CD14-positive monocyte (primary cell): ENCODE data around the gene RNASE12. TPM values are rescaled to one million over a fixed set of nuclear protein-coding genes. Genes with fewer than 3 reads are reported as not detected.

Experiments
- DNase-seq, 3 donors: peaks; one replicate each; pipeline ENCODE4 v3.0.0-alpha.2; 2011 to 2022
- H2AFZ ChIP-seq: 2 replicates; pipeline ENCODE4 v1.6.0; 2012; ENCODE audit warnings: mild to moderate bottlenecking, low read depth, low read length, inconsistent platforms; ENCODE audit not compliant: insufficient read depth, poor library complexity, severe bottlenecking
- H3K27ac ChIP-seq, 2 donors: 1 replicate in 1 of 2; 2 replicates in 1 of 2; pipeline ENCODE4 v1.5.1; 2012 to 2013; ENCODE audit warnings: low read length in 2 of 2, control low read depth in 1 of 2, inconsistent platforms in 1 of 2, low read depth in 1 of 2, mild to moderate bottlenecking in 1 of 2
- H3K27me3 ChIP-seq, 2 donors: one replicate each; pipeline versions ENCODE4 v1.6.0 to v1.6.1; 2011 to 2013; ENCODE audit warnings: low read length in 2 of 2; ENCODE audit not compliant: control insufficient read depth in 2 of 2, insufficient read depth in 2 of 2
- H3K36me3 ChIP-seq, 2 donors: replicated peaks in 1 of 2; 1 replicate in 1 of 2; 2 replicates in 1 of 2; pipeline versions ENCODE4 v1.5.1 to v1.6.1; 2012 to 2013; ENCODE audit warnings: low read length in 2 of 2, control low read depth in 1 of 2, inconsistent platforms in 1 of 2, mild to moderate bottlenecking in 1 of 2; ENCODE audit not compliant: insufficient read depth in 2 of 2, control insufficient read depth in 1 of 2
- H3K4me1 ChIP-seq, 2 donors: 1 replicate in 1 of 2; 2 replicates in 1 of 2; pipeline versions ENCODE4 v1.5.1 to v1.6.1; 2012 to 2013; ENCODE audit warnings: low read length in 2 of 2, control low read depth in 1 of 2, inconsistent platforms in 1 of 2, mild to moderate bottlenecking in 1 of 2, moderate library complexity in 1 of 2; ENCODE audit not compliant: insufficient read depth in 2 of 2, control insufficient read depth in 1 of 2
- H3K4me2 ChIP-seq: replicated peaks from 2 replicates; pipeline ENCODE3; 2012; ENCODE audit warnings: low read length, moderate library complexity, mild to moderate bottlenecking; ENCODE audit not compliant: poor library complexity, severe bottlenecking; ENCODE audit errors: extremely low read depth
- H3K4me3 ChIP-seq, 3 experiments: fragments of 200-600 bp in 1 of 3; sonication (generic) in 1 of 3; replicated peaks in 1 of 3; 1 replicate in 2 of 3; 2 replicates in 1 of 3; pipeline ENCODE4 v1.5.1; 2011 to 2013; ENCODE audit warnings: low read length in 3 of 3, mild to moderate bottlenecking in 3 of 3, control low read depth in 2 of 3, low read depth in 2 of 3, inconsistent platforms in 1 of 3, moderate library complexity in 1 of 3
- H3K79me2 ChIP-seq: 2 replicates; pipeline ENCODE4 v1.6.0; 2012; ENCODE audit warnings: mild to moderate bottlenecking, control low read depth, inconsistent platforms, low read length, moderate library complexity; ENCODE audit not compliant: insufficient read depth
- H3K9ac ChIP-seq: 2 replicates; pipeline ENCODE4 v1.6.0; 2017; ENCODE audit warnings: low read length, mild to moderate bottlenecking; ENCODE audit not compliant: insufficient read depth, poor library complexity, severe bottlenecking
- H3K9me3 ChIP-seq, 2 donors: replicated peaks in 1 of 2; 1 replicate in 1 of 2; 2 replicates in 1 of 2; pipeline versions ENCODE4 v1.5.1 to v1.6.1; 2012 to 2013; ENCODE audit warnings: low read length in 2 of 2, control low read depth in 1 of 2; ENCODE audit not compliant: control insufficient read depth in 1 of 2, insufficient read depth in 1 of 2
- H4K20me1 ChIP-seq: 2 replicates; pipeline ENCODE4 v1.6.0; 2012; ENCODE audit warnings: mild to moderate bottlenecking, low read length, control low read depth, moderate library complexity; ENCODE audit not compliant: insufficient read depth
- H3K27ac Mint-ChIP-seq, 7 donors: one replicate each; pipeline ENCODE4 v1.8.0; 2020; ENCODE audit warnings: mild to moderate bottlenecking in 7 of 7, mixed read lengths in 7 of 7, moderate library complexity in 6 of 7, inconsistent platforms in 2 of 7
- H3K27me3 Mint-ChIP-seq, 3 donors: one replicate each; pipeline ENCODE4 v1.8.0; 2021 to 2022; ENCODE audit warnings: low read depth in 3 of 3, mild to moderate bottlenecking in 3 of 3, mixed read lengths in 3 of 3, moderate library complexity in 3 of 3, inconsistent platforms in 1 of 3
- H3K36me3 Mint-ChIP-seq, 2 donors: one replicate each; pipeline ENCODE4 v1.8.0; 2020; ENCODE audit warnings: mixed read lengths in 2 of 2, inconsistent platforms in 1 of 2, mild to moderate bottlenecking in 1 of 2
- H3K4me1 Mint-ChIP-seq: one replicate; pipeline ENCODE4 v1.8.0; 2020; ENCODE audit warnings: mild to moderate bottlenecking, mixed read lengths
- H3K4me3 Mint-ChIP-seq, 2 donors: one replicate each; pipeline ENCODE4 v1.8.0; 2020; ENCODE audit warnings: mild to moderate bottlenecking in 2 of 2, mixed read lengths in 2 of 2, moderate library complexity in 1 of 2
- H3K9me3 Mint-ChIP-seq, 7 donors: one replicate each; pipeline ENCODE4 v1.8.0; 2020 to 2022; ENCODE audit warnings: mixed read lengths in 7 of 7, mild to moderate bottlenecking in 6 of 7, moderate library complexity in 6 of 7, inconsistent platforms in 2 of 7
- CTCF ChIP-seq: fragments of 200-600 bp; IDR thresholded peaks from one replicate; pipeline ENCODE4 v1.8.0; 2022; ENCODE audit warnings: antibody characterized with exemption, mild to moderate bottlenecking
- WGBS: methylation state at CpG from one replicate; pipeline ENCODE4 v1.1.5; 2013; ENCODE audit warnings: missing lambda C conversion rate; ENCODE audit not compliant: insufficient coverage; 5-methylcytosine and 5-hydroxymethylcytosine counted together
- intact Hi-C, 2 donors: fragments of 100-400 bp; cut with micrococcal nuclease; formaldehyde crosslinking; loops; one replicate each; pipeline versions ENCODE4 v1.15.0 to v1.15.1; 2023
- polyA minus RNA-seq: library from RNA; depleted of rRNA, polyadenylated mRNA; stranded (reverse); fragments of >200 nt; gene quantifications from 2 replicates; pipeline ENCODE4 v1.2.3, GENCODE V29; 2012
- polyA plus RNA-seq, 3 donors: library from polyadenylated mRNA; depleted of rRNA in 1 of 3; unstranded in 2 of 3; stranded (reverse) in 1 of 3; fragments of 300-500 nt in 2 of 3; fragments of >200 nt in 1 of 3; fragmentation: Illumina TruSeq in 2 of 3; gene quantifications; 1 replicate in 2 of 3; 2 replicates in 1 of 3; pipeline ENCODE4 v1.2.3, GENCODE V29; 2012 to 2021
- total RNA-seq, 12 experiments: library from RNA in 1 of 12; stranded (reverse) in 1 of 12; fragments of 120-200 nt in 1 of 12; gene quantifications; one replicate each; pipeline ENCODE4 v1.2.4 and lab custom pipeline; 2013 to 2026; ENCODE audit warnings: mixed read lengths in 6 of 12, inconsistent platforms in 1 of 12

Gene RNASE12
- total RNA-seq (2013), result not detected
- polyA plus RNA-seq (not detected), polyA minus RNA-seq (not detected in 2 replicates), total RNA-seq (lab: John Stamatoyannopoulos, UW) (0 reads per million in 11 experiments)

GRCh38 chr14:20591235-20591634 is at the start of gene RNASE12:
Gene RNASE12 (minus strand): TSS chr14:20591376. CDS start chr14:20590723, 653 bp downstream.
- Histone ChIP-seq H3K27me3 (no peaks in the 10 kb centered on the region), H3K4me2 (no peak within 1 kb of the TSS), H2AFZ (no peak within 1 kb of the TSS), H3K9me3 (no peaks in the 10 kb centered on the region), H3K36me3 (no peaks in the 10 kb centered on the region), H4K20me1 (no peaks in the 10 kb centered on the region), H3K27ac (no peak within 1 kb of the TSS), H3K79me2 (no peaks in the 10 kb centered on the region), H3K4me1 (no peaks in the 10 kb centered on the region), H3K4me3 (no peak within 1 kb of the TSS), H3K9ac (no peak within 1 kb of the TSS)
- Mint-ChIP-seq H3K27ac (no peak within 1 kb of the TSS), H3K27me3 (peaks cover 0 to 3% (median 2%) of the 10 kb centered on the region in 3 donors), H3K36me3 (no peaks in the 10 kb centered on the region), H3K4me1 (peaks cover 6% of the 10 kb centered on the region), H3K4me3 (peak within 1 kb of the TSS in 1 of 2 donors; percentile 61), H3K9me3 (peaks cover 0 to 3% (median 0%) of the 10 kb centered on the region in 7 donors)
- TF ChIP-seq CTCF, result no peak
- no peak for DNase-seq
- intact Hi-C loops, result no loop called here
- whole genome bisulfite sequencing, result 79% methylated on average over 3 of the region's 4 CpGs

GRCh38 chr14:20632831-20633691 is 41.9 kb upstream of the RNASE12 start:
- no peaks in the 10 kb centered on the region for H3K79me2 ChIP-seq
- H3K4me3 Mint-ChIP-seq, result peak overlapping the region; percentile 78 to 88
- H3K4me1 ChIP-seq, result peaks cover 30 to 34% of the 10 kb centered on the region in 2 donors
- H3K4me1 Mint-ChIP-seq, result peaks cover 37% of the 10 kb centered on the region
- H3K27ac ChIP-seq, result no peak overlapping the region
- peak overlapping the region; percentile 68 for H3K4me2 ChIP-seq
- intact Hi-C loops, result loop anchor here in 1 of 2 donors (5.0 kb wide), 1 partner anchor 49 kb away; the partner anchor contains the start of gene RNASE4
- H2AFZ ChIP-seq, result no peak overlapping the region
- peaks cover 90 to 94% (median 91%) of the 10 kb centered on the region in 3 donors for H3K27me3 Mint-ChIP-seq
- peaks cover 0 to 39% of the 10 kb centered on the region in 2 donors for H3K9me3 ChIP-seq
- H3K27me3 ChIP-seq, result peaks cover 77 to 95% of the 10 kb centered on the region in 2 donors
- no peak overlapping the region for H3K9ac ChIP-seq
- H3K36me3 ChIP-seq, result no peaks in the 10 kb centered on the region
- DNase-seq, result peak in 2 of 3 donors; percentile 46 to 54
- no peaks in the 10 kb centered on the region for H4K20me1 ChIP-seq
- peak overlapping the region in 1 of 3 experiments; percentile 64 for H3K4me3 ChIP-seq
- TF ChIP-seq CTCF, result no peak
- peak overlapping the region in 2 of 7 donors; percentile 27 to 28 for H3K27ac Mint-ChIP-seq
- WGBS, result 6% methylated on average over 33 of the region's 45 CpGs
- peaks cover 8 to 25% of the 10 kb centered on the region in 2 donors for H3K36me3 Mint-ChIP-seq
- peaks cover 8 to 46% (median 34%) of the 10 kb centered on the region in 7 donors for H3K9me3 Mint-ChIP-seq
